Naive thymus-derived CD8-positive, alpha-beta T cell (primary cell): ENCODE measurements around the gene LRRC70. TPM values are rescaled to one million over a fixed set of nuclear protein-coding genes. Genes with fewer than 3 reads are reported as not detected.

Experiments
- ATAC-seq, 2 donors: fragments of 150-1000 bp; cut with Tn5 transposase in 1 of 2; sonication (Bioruptor Pico), chemical (Tn5 transposase) in 1 of 2; 1 replicate in 1 of 2; 2 replicates in 1 of 2; pipeline ENCODE4 v1.10.0; 2021; ENCODE audit warnings: mild to moderate bottlenecking in 2 of 2, moderate library complexity in 2 of 2
- POLR2A ChIA-PET: fragments of 350-600 bp; sonication (Branson Sonifier 250); formaldehyde crosslinking; loops from one replicate; lab custom pipeline; 2021; ENCODE audit warnings: antibody characterized with exemption; lab: Charles Lee
- DNase-seq, 10 donors: peaks; one replicate each; pipeline versions ENCODE4 v3.0.0 to v3.0.0-alpha.2; 2020 to 2022
- H3K27ac Mint-ChIP-seq, 10 donors: one replicate each; pipeline ENCODE4 v1.8.0; 2020 to 2022; ENCODE audit warnings: mild to moderate bottlenecking in 10 of 10, mixed read lengths in 10 of 10, moderate library complexity in 4 of 10, inconsistent platforms in 1 of 10
- H3K27me3 Mint-ChIP-seq, 5 donors: one replicate each; pipeline ENCODE4 v1.8.0; 2021 to 2022; ENCODE audit warnings: mixed read lengths in 5 of 5
- H3K36me3 Mint-ChIP-seq, 3 donors: one replicate each; pipeline ENCODE4 v1.8.0; 2020 to 2022; ENCODE audit warnings: mixed read lengths in 3 of 3, mild to moderate bottlenecking in 2 of 3, inconsistent platforms in 1 of 3
- H3K4me1 Mint-ChIP-seq, 4 donors: one replicate each; pipeline ENCODE4 v1.8.0; 2021 to 2022; ENCODE audit warnings: mixed read lengths in 4 of 4
- H3K4me3 Mint-ChIP-seq, 10 donors: one replicate each; pipeline ENCODE4 v1.8.0; 2020 to 2022; ENCODE audit warnings: mild to moderate bottlenecking in 10 of 10, mixed read lengths in 10 of 10, moderate library complexity in 6 of 10, inconsistent platforms in 1 of 10
- H3K9me3 Mint-ChIP-seq, 9 donors: one replicate each; pipeline ENCODE4 v1.8.0; 2020 to 2022; ENCODE audit warnings: mixed read lengths in 9 of 9, mild to moderate bottlenecking in 3 of 9, inconsistent platforms in 1 of 9, moderate library complexity in 1 of 9
- polyA plus RNA-seq, 3 donors: library from polyadenylated mRNA; unstranded; fragments of 300-500 nt; fragmentation: Illumina TruSeq; gene quantifications; one replicate each; pipeline ENCODE4 v1.2.3, GENCODE V29; 2021
- total RNA-seq, 8 experiments: library from RNA in 2 of 8; stranded (reverse) in 2 of 8; gene quantifications; one replicate each; pipeline ENCODE4 v1.2.3 and lab custom pipeline; 2021 to 2026

LRRC70 gene
- total and polyA plus RNA-seq, 5 experiments from 2014 or later, result 0.08 to 1.4 (median 1.1) TPM

DNA sequence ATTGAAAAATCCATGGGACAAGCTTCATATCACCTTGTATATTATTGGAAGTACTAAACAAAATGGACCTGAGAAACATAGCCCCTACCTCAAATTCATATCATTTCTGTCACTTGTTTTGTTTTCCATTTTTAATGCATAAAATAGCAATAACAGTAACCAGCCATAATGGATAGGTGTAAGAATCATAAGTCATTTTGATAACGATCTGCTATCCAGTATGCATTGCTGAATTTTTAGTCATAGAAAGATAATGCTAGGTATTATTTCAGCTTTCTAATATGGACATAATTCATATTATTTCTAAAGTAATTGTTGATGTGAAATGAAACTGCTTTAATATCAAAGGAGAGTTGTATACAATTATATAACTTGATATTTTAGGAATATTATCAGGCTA, 1.1 kb upstream of the LRRC70 start:
- Mint-ChIP-seq H3K27ac (peak overlapping the region in 3 of 10 donors; percentile 12 to 98 (median 70)), H3K27me3 (no peaks in the 10 kb centered on the region), H3K9me3 (no peaks in the 10 kb centered on the region), H3K4me1 (peaks cover 13 to 48% (median 33%) of the 10 kb centered on the region in 4 donors), H3K36me3 (peaks cover 0 to 20% (median 12%) of the 10 kb centered on the region in 3 donors), H3K4me3 (no peak overlapping the region)
- DNase-seq (no peak), ATAC-seq (no peak)
- POLR2A ChIA-PET, result no interaction called here

GRCh38 chr5:62579761-62580160, 1.1 kb downstream of the LRRC70 start:
- DNase-seq, result no peak
- ATAC-seq, result no peak
- Mint-ChIP-seq H3K36me3 (peaks cover 0 to 14% (median 12%) of the 10 kb centered on the region in 3 donors), H3K9me3 (no peaks in the 10 kb centered on the region), H3K4me1 (peaks cover 13 to 45% (median 28%) of the 10 kb centered on the region in 4 donors), H3K27ac (peak overlapping the region in 1 of 10 donors; percentile 19), H3K4me3 (peak overlapping the region in 1 of 10 donors; percentile 50), H3K27me3 (no peaks in the 10 kb centered on the region)
- POLR2A ChIA-PET, result no interaction called here

DNA sequence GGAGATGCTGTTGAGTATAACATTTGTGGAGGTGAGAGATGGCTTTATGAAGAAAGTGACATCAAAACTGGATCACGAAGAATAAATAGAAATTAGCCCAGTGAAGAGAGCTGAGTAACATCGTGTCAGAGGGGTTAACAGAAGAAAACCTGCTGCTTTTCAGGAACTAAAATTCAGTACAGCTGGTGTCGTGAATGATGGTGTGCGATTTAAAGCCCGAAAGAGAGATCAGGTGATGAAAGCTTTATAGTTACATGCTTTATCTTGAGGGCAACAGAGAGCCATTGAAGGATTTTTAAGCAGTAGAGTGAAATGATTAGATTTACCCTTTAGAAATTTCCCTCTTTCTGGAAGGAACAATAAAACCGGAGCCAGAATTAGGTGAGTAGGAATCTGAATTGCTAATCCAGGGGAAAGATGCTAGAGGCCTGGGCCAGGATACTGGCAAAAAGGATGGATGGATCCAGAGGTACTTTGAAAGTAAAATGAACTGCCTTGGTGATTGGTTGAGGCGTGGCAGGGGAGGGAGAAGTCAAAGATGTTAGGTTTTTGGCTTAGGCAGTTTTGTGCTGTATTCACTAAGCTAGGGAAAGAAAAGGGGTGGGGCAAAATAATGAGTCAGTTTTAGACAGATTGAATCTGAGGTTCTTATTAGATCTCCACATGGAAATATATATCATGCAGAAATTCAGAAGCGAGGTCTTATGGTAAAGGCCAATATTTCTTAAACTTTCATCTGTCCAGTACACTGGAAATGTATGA, 3.4 kb downstream of the LRRC70 start:
- ATAC-seq, result no peak
- H3K36me3 Mint-ChIP-seq, result peaks cover 0 to 21% (median 13%) of the 10 kb centered on the region in 3 donors
- H3K4me3 Mint-ChIP-seq, result peak overlapping the region in 6 of 10 donors; percentile 4 to 69 (median 18)
- H3K4me1 Mint-ChIP-seq, result peaks cover 20 to 46% (median 30%) of the 10 kb centered on the region in 4 donors
- H3K27me3 Mint-ChIP-seq, result no peaks in the 10 kb centered on the region
- DNase-seq, result no peak
- POLR2A ChIA-PET, result no interaction called here
- peak overlapping the region in 9 of 10 donors; percentile 1 to 87 (median 42) for H3K27ac Mint-ChIP-seq
- H3K9me3 Mint-ChIP-seq, result no peaks in the 10 kb centered on the region

DNA sequence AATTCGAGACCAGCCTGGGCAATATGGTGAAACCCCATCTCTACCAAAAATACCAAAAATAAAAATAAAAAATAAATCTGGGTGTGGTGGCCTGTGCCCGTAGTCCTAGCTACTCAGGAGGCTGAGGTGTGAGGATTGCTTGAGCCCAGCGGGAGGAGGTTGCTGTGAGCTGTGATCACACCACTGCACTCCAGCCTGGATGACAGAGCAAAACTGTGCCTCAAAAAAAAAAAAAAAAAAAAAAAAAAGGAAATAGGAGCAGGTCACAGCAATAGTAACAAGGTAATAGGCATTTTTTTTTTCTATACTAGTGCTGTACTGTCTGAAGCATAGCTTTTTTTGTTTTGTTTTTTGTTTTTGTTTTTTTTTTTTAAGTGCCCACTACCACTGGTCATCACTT, 5.8 kb downstream of the LRRC70 start:
- Mint-ChIP-seq H3K27me3 (no peaks in the 10 kb centered on the region), H3K9me3 (no peaks in the 10 kb centered on the region), H3K4me1 (peaks cover 22 to 40% (median 27%) of the 10 kb centered on the region in 4 donors), H3K36me3 (peaks cover 5 to 30% (median 15%) of the 10 kb centered on the region in 3 donors), H3K4me3 (no peak overlapping the region), H3K27ac (peak overlapping the region in 1 of 10 donors; percentile 57)
- POLR2A ChIA-PET, result interaction anchor here (0.5 kb wide), 1 partner anchor 240 kb away, joined by 6 read pairs; no protein-coding TSS in a partner anchor
- DNase-seq, result no peak
- no peak for ATAC-seq

DNA sequence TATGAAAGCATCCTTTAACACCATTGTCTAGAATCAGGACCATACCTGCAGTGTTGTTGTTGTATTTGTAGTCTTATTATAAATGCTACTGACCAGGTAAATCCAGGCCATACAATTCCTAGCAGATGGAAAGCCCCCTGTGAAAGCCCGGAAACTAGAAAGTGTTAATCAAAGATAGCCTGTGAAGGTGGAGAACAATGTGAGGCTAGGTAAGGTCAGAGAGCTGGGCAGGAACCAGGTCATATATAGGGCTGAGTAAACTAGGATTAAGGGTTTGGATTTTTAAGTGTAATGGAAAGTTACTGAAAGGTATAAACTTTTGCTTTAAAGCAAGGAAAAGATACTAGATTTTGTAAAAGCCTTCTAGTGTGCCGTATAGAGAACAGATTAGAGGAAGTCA, 6.7 kb downstream of the LRRC70 start:
- Mint-ChIP-seq H3K4me1 (peaks cover 22 to 36% (median 28%) of the 10 kb centered on the region in 4 donors), H3K27me3 (no peaks in the 10 kb centered on the region), H3K4me3 (peak overlapping the region in 1 of 10 donors; percentile 8), H3K36me3 (peaks cover 5 to 29% (median 13%) of the 10 kb centered on the region in 3 donors), H3K9me3 (no peaks in the 10 kb centered on the region), H3K27ac (peak overlapping the region in 6 of 10 donors; percentile 5 to 50 (median 24))
- no peak for DNase-seq
- POLR2A ChIA-PET, result no interaction called here
- no peak for ATAC-seq

GRCh38 chr5:62585751-62586150, 7.1 kb downstream of the LRRC70 start:
- Mint-ChIP-seq H3K4me1 (peaks cover 22 to 32% (median 26%) of the 10 kb centered on the region in 4 donors), H3K4me3 (no peak overlapping the region), H3K27ac (peak overlapping the region in 8 of 10 donors; percentile 0 to 56 (median 34)), H3K9me3 (no peaks in the 10 kb centered on the region), H3K27me3 (no peaks in the 10 kb centered on the region), H3K36me3 (peaks cover 5 to 26% (median 12%) of the 10 kb centered on the region in 3 donors)
- DNase-seq (no peak), ATAC-seq (no peak)
- POLR2A ChIA-PET, result no interaction called here

- no peak for DNase-seq
- Mint-ChIP-seq H3K4me1 (peaks cover 14 to 19% (median 17%) of the 10 kb centered on the region in 4 donors), H3K9me3 (no peaks in the 10 kb centered on the region), H3K4me3 (no peak overlapping the region), H3K27me3 (no peaks in the 10 kb centered on the region), H3K27ac (peak overlapping the region in 1 of 10 donors; percentile 21), H3K36me3 (peaks cover 11 to 39% (median 29%) of the 10 kb centered on the region in 3 donors)
- ATAC-seq, result no peak
- POLR2A ChIA-PET, result no interaction called here
Observed at GRCh38 chr5:62587737-62588136, 9.1 kb downstream of the LRRC70 start.

DNA sequence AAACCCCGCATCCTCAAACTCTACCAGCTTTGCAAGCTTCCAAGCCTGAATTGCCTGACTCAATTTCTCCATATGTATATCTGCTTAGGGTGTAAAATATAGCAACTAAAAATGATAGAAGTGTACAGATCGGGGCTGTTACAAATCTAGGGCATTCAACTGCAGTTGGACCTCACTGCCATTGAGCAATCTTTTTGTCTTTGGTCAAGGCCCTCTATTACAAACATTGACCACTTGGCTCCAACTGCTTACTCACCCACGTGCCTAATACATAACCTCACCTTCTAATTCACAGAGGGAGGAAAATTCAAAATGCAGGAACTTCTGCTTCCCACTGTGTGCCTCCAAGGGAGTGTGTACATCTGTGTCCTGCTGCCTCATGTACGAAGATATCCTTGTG, 10.0 kb downstream of the LRRC70 start:
- H3K27me3 Mint-ChIP-seq, result no peaks in the 10 kb centered on the region
- no peaks in the 10 kb centered on the region for H3K9me3 Mint-ChIP-seq
- DNase-seq (no peak), ATAC-seq (no peak)
- POLR2A ChIA-PET, result no interaction called here
- H3K36me3 Mint-ChIP-seq, result peaks cover 15 to 46% (median 35%) of the 10 kb centered on the region in 3 donors
- peak overlapping the region in 1 of 10 donors; percentile 17 for H3K27ac Mint-ChIP-seq
- H3K4me3 Mint-ChIP-seq, result no peak overlapping the region
- peaks cover 16 to 25% (median 20%) of the 10 kb centered on the region in 4 donors for H3K4me1 Mint-ChIP-seq

GRCh38 chr5:62589504-62589903, 10.9 kb downstream of the LRRC70 start:
- ATAC-seq (no peak), DNase-seq (no peak)
- POLR2A ChIA-PET, result no interaction called here
- Mint-ChIP-seq H3K9me3 (no peaks in the 10 kb centered on the region), H3K36me3 (peaks cover 15 to 46% (median 35%) of the 10 kb centered on the region in 3 donors), H3K27ac (peak overlapping the region in 2 of 10 donors; percentile 55 to 68), H3K27me3 (no peaks in the 10 kb centered on the region), H3K4me3 (peak overlapping the region in 1 of 10 donors; percentile 25), H3K4me1 (peaks cover 16 to 25% (median 22%) of the 10 kb centered on the region in 4 donors)

- ATAC-seq (no peak), DNase-seq (no peak)
- Mint-ChIP-seq H3K4me3 (no peak overlapping the region), H3K27ac (no peak overlapping the region), H3K4me1 (peaks cover 11 to 21% (median 18%) of the 10 kb centered on the region in 4 donors), H3K27me3 (no peaks in the 10 kb centered on the region), H3K36me3 (peaks cover 15 to 52% (median 35%) of the 10 kb centered on the region in 3 donors), H3K9me3 (no peaks in the 10 kb centered on the region)
- POLR2A ChIA-PET, result no interaction called here
Observed at GRCh38 chr5:62590387-62590786, 11.8 kb downstream of the LRRC70 start.

GRCh38 chr5:62592558-62592957, 13.9 kb downstream of the LRRC70 start:
- POLR2A ChIA-PET, result no interaction called here
- Mint-ChIP-seq H3K27me3 (no peaks in the 10 kb centered on the region), H3K9me3 (no peaks in the 10 kb centered on the region), H3K4me1 (peaks cover 3 to 19% (median 12%) of the 10 kb centered on the region in 4 donors), H3K36me3 (peaks cover 15 to 43% (median 27%) of the 10 kb centered on the region in 3 donors), H3K27ac (peak overlapping the region in 1 of 10 donors; percentile 9), H3K4me3 (no peak overlapping the region)
- DNase-seq (no peak), ATAC-seq (no peak)

DNA sequence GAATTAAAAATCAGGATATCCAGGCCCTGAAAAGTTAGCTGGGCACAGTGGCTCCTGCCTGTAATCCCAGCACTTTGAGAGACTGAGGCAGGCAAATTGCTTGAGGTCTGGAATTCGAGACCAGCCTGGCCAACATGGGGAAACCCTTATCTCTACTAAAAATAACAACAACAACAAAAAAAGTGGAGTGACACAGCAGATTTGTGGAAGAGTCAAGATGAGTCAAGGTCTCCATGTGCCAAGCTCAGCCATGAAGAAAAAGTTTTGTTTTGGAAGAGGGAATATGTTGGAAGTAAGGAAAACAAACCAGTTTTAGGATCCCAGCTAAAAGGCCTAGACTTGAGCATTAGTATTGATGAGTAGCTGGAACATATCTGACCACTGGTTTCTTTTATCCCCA, 14.7 kb downstream of the LRRC70 start:
- Mint-ChIP-seq H3K27ac (peak overlapping the region in 3 of 10 donors; percentile 9 to 66 (median 50)), H3K36me3 (peaks cover 15 to 38% (median 27%) of the 10 kb centered on the region in 3 donors), H3K4me3 (no peak overlapping the region), H3K9me3 (no peaks in the 10 kb centered on the region), H3K4me1 (peaks cover 3 to 19% (median 11%) of the 10 kb centered on the region in 4 donors), H3K27me3 (no peaks in the 10 kb centered on the region)
- ATAC-seq (no peak), DNase-seq (no peak)
- POLR2A ChIA-PET, result no interaction called here

DNA sequence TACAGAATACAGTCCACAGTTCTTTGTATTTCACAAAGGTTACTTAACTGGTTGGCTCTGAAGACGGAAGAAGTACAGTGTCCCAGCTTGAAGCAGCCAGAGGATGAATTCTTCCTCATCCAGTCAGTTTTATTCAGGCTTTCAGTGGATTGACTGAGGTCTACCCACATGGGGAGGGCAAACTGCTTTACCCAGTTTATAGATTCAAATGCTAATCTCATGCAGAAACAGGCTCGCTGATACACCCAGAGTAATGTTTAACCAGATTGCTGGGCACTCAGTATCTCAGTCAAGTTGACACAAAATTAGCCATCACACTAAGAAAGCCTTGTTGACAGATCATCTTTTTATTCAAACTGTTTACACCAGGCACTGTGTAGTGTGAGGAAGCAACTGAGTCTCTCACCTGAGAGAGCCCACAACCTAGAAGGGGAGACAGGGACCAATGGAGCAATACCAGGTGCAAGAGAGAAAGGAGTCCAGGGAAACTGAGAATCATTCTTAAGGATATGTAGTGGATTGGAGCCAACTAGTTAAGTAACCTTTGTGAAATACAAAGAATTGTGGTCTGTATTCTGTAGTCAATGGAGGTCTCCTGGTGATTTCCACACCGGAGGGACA, 15.9 kb downstream of the LRRC70 start:
- peaks cover 0 to 16% (median 12%) of the 10 kb centered on the region in 4 donors for H3K4me1 Mint-ChIP-seq
- ATAC-seq, result no peak

More for the DNA sequence above, 15.9 kb downstream of the LRRC70 start:
- H3K36me3 Mint-ChIP-seq, result peaks cover 10 to 38% (median 27%) of the 10 kb centered on the region in 3 donors
- H3K27me3 Mint-ChIP-seq, result no peaks in the 10 kb centered on the region
- peak overlapping the region in 3 of 10 donors; percentile 10 to 70 (median 13) for H3K27ac Mint-ChIP-seq
- no peak overlapping the region for H3K4me3 Mint-ChIP-seq
- POLR2A ChIA-PET, result no interaction called here
- no peak for DNase-seq
- H3K9me3 Mint-ChIP-seq, result no peaks in the 10 kb centered on the region
